Endothelial cell of umbilical vein (primary cell): ENCODE results near the gene RELN. TPM values are rescaled to one million over a fixed set of nuclear protein-coding genes. Genes with fewer than 3 reads are reported as not detected.
"Not testable (repeated sequence)": the region's sequence is repeated elsewhere in the genome, so short reads cannot be mapped to it uniquely, and the experiment has no call there.

ENCODE experiments used
- BruUV-seq: library from RNA; stranded (reverse); fragments of 400-500 nt; replicated peaks from 2 replicates; lab custom pipeline; 2021; lab: Mats Ljungman, UMichigan
- CTCF ChIA-PET: fragments of 300-600, 350-600 bp; sonication (Branson Sonifier 250); formaldehyde crosslinking; loops from one replicate; lab custom pipeline; 2021; ENCODE audit warnings: antibody characterized with exemption, inconsistent platforms; lab: Charles Lee
- POLR2A ChIA-PET: fragments of 300-600, 350-600 bp; sonication (Branson Sonifier 250); formaldehyde crosslinking; loops from one replicate; lab custom pipeline; 2021; ENCODE audit warnings: antibody characterized with exemption, inconsistent platforms; lab: Charles Lee
- DNase-seq: peaks from one replicate; pipeline ENCODE4 v3.0.0-alpha.2; 2011; ENCODE audit warnings: low read depth, low spot score
- FAIRE-seq: peaks from 2 replicates; lab custom pipeline; 2011; peaks lifted over from hg19 to GRCh38; lab: Jason Lieb, UNC
- H2AFZ ChIP-seq: 2 replicates; pipeline ENCODE4 v1.6.0; 2012; ENCODE audit warnings: low read depth, low read length, control low read depth, inconsistent platforms
- H3K27ac ChIP-seq: 2 replicates; pipeline ENCODE4 v1.5.1; 2011; ENCODE audit warnings: low read depth, mild to moderate bottlenecking, control low read depth, low read length, moderate library complexity; ENCODE audit not compliant: insufficient read depth
- H3K27me3 ChIP-seq, 2 experiments: 2 replicates each; pipeline versions ENCODE4 v1.6.0 to v1.6.1; 2011; ENCODE audit warnings: low read length in 2 of 2, mixed read lengths in 1 of 2; ENCODE audit not compliant: control insufficient read depth in 2 of 2, insufficient read depth in 2 of 2
- H3K36me3 ChIP-seq, 2 experiments: 2 replicates in 1 of 2; 3 replicates in 1 of 2; pipeline ENCODE4 v1.5.1; 2011; ENCODE audit warnings: low read length in 2 of 2, mild to moderate bottlenecking in 1 of 2, moderate library complexity in 1 of 2; ENCODE audit not compliant: control insufficient read depth in 2 of 2, insufficient read depth in 2 of 2; ENCODE audit errors: extremely low read depth in 1 of 2
- H3K4me1 ChIP-seq: 3 replicates; pipeline ENCODE4 v1.5.1; 2011; ENCODE audit warnings: mild to moderate bottlenecking, low read length; ENCODE audit not compliant: control insufficient read depth, insufficient read depth; ENCODE audit errors: extremely low read depth
- H3K4me2 ChIP-seq: 2 replicates; pipeline ENCODE4 v1.6.1; 2011; ENCODE audit warnings: low read length, control low read depth, mixed read lengths; ENCODE audit not compliant: insufficient read depth
- H3K4me3 ChIP-seq, 3 experiments: fragments of 200-600 bp in 1 of 3; sonication (generic), shearing (Covaris generic) in 1 of 3; replicated peaks in 1 of 3; 2 replicates each; pipeline ENCODE4 v1.5.1; 2011 to 2016; ENCODE audit warnings: control low read depth in 3 of 3, low read length in 3 of 3, mild to moderate bottlenecking in 2 of 3, inconsistent platforms in 1 of 3, low read depth in 1 of 3, moderate library complexity in 1 of 3; ENCODE audit not compliant: insufficient read depth in 1 of 3
- H3K79me2 ChIP-seq: 2 replicates; pipeline ENCODE4 v1.6.0; 2012; ENCODE audit warnings: low read length, inconsistent platforms; ENCODE audit not compliant: control insufficient read depth, insufficient read depth
- H3K9ac ChIP-seq: replicated peaks from 2 replicates; pipeline ENCODE3; 2011; ENCODE audit warnings: low read length, control low read depth; ENCODE audit not compliant: insufficient read depth; ENCODE audit errors: extremely low read depth
- H3K9me1 ChIP-seq: replicated peaks from 3 replicates; pipeline ENCODE4 v1.6.0; 2011; ENCODE audit warnings: mild to moderate bottlenecking, low read length; ENCODE audit not compliant: control insufficient read depth, insufficient read depth; ENCODE audit errors: extremely low read depth
- H3K9me3 ChIP-seq: replicated peaks from 2 replicates; pipeline ENCODE4 v1.5.1; 2012; ENCODE audit warnings: low read length, inconsistent platforms; ENCODE audit not compliant: control insufficient read depth, insufficient read depth
- H4K20me1 ChIP-seq: replicated peaks from 2 replicates; pipeline ENCODE3; 2011; ENCODE audit warnings: mild to moderate bottlenecking, low read length; ENCODE audit not compliant: control insufficient read depth, insufficient read depth; ENCODE audit errors: extremely low read depth
- EZH2 ChIP-seq: IDR thresholded peaks from 2 replicates; pipeline ENCODE4 v1.6.1; 2012; ENCODE audit warnings: borderline replicate concordance, low read depth, mild to moderate bottlenecking, moderate library complexity, low read length, inconsistent platforms; ENCODE audit not compliant: severe bottlenecking
- FOS ChIP-seq: IDR thresholded peaks from 2 replicates; pipeline ENCODE4 v1.6.1; 2011; ENCODE audit warnings: mild to moderate bottlenecking, low read length, moderate library complexity, borderline replicate concordance; ENCODE audit not compliant: insufficient read depth
- JUN ChIP-seq: IDR thresholded peaks from 2 replicates; pipeline ENCODE4 v1.6.1; 2011; ENCODE audit warnings: borderline replicate concordance, low read depth; ENCODE audit not compliant: insufficient read length, insufficient read depth
- MYC ChIP-seq: IDR thresholded peaks from one replicate; pipeline ENCODE4 v1.6.1; 2011; ENCODE audit warnings: mild to moderate bottlenecking, low read depth, low read length
- POLR2A ChIP-seq: IDR thresholded peaks from 2 replicates; pipeline ENCODE4 v1.6.1; 2012; ENCODE audit warnings: low read depth, mild to moderate bottlenecking, control low read depth, low read length
- POLR2AphosphoS5 ChIP-seq: IDR thresholded peaks from 2 replicates; pipeline ENCODE4 v1.6.1; 2012; ENCODE audit warnings: low read depth, mild to moderate bottlenecking, control low read depth, low read length, moderate library complexity; ENCODE audit not compliant: insufficient read depth
- dilution Hi-C: fragments of 300-500 bp; cut with MboI; formaldehyde crosslinking; loops from one replicate; pipeline ENCODE4 v1.15.0; 2019; ENCODE audit warnings: low sequenced_read_pairs; ENCODE audit not compliant: extremely low pct_ligation_motif_present
- intact Hi-C: fragments of 100-400 bp; cut with micrococcal nuclease; formaldehyde crosslinking; loops from one replicate; pipeline ENCODE4 v1.10.0; 2022
- polyA plus RNA-seq, 4 experiments: library from polyadenylated mRNA; depleted of rRNA in 3 of 4; stranded (reverse) in 3 of 4; unstranded in 1 of 4; fragments of >200 nt; gene quantifications; 2 replicates each; pipeline versions ENCODE4 v1.2.1 to v1.2.3, GENCODE V29; 2011 to 2012; ENCODE audit warnings: missing spikeins in 1 of 4
- total RNA-seq: library from RNA; stranded (reverse); gene quantifications from 2 replicates; pipeline ENCODE4 v1.2.3, GENCODE V29; 2021
- TF ChIP-seq, protein P1 (sequence below), 2 donors: IDR thresholded peaks; 1 replicate in 1 of 2; 2 replicates in 1 of 2; pipeline ENCODE4 v1.5.1; 2011; ENCODE audit warnings: low read length in 2 of 2, mild to moderate bottlenecking in 2 of 2, moderate library complexity in 2 of 2, control low read depth in 1 of 2, inconsistent platforms in 1 of 2, low read depth in 1 of 2; ENCODE audit not compliant: insufficient read depth in 1 of 2; ENCODE audit errors: extremely low read depth in 1 of 2

The RELN gene
- total and polyA plus RNA-seq, 2 donors (not counting 3 experiments of a cell fraction or from before 2014, with no cell fraction given) = 0.15 to 0.22 TPM

DNA sequence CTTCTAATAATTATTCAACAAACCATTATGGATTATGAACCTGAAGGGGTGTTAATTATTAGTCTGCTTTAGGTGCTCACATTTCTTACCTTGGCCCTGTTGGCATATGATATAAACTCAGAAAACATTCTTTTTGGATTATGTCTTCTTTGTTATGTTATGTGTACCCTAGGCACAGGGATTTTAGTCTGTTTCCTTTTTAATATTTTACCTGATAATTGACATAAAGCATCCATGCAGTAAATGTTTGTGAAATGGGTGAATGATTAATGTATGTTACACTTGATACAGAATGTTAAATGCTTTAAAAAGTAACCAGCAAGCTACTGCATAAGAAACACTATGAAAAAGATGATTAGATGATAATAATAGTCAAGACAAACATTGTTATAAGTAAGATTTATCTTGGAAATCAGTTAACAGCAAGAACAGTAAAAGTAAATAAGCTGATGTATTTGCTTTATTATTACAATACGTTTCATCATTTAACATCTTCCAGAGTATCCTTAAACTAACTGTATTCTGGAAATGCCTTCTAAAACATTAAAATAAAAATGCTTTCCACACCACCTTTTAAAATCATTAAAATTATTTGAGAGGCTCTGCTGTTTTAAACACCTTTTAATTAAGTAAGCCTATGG is 204.7 kb downstream of the RELN start:
- Histone ChIP-seq H3K9me3 (no peaks in the 10 kb centered on the region), H3K4me1 (no peaks in the 10 kb centered on the region), H2AFZ (no peak overlapping the region), H3K4me2 (no peak overlapping the region), H3K9me1 (no peaks in the 10 kb centered on the region), H3K36me3 (no peaks in the 10 kb centered on the region), H3K4me3 (no peak overlapping the region), H3K27me3 (peaks cover 1 to 15% of the 10 kb centered on the region in 2 experiments), H4K20me1 (no peaks in the 10 kb centered on the region), H3K27ac (no peak overlapping the region), H3K9ac (no peak overlapping the region), H3K79me2 (no peaks in the 10 kb centered on the region)
- ChIA-PET POLR2A (no interaction called here), CTCF (no interaction called here)
- DNase-seq (no peak), FAIRE-seq (no peak)
- TF ChIP-seq EZH2 = no peak
- TF ChIP-seq POLR2AphosphoS5 = no peak
- TF ChIP-seq FOS = no peak
- intact Hi-C loops = no loop called here
- no TSS peak for BruUV-seq
- dilution Hi-C loops = no loop called here

DNA sequence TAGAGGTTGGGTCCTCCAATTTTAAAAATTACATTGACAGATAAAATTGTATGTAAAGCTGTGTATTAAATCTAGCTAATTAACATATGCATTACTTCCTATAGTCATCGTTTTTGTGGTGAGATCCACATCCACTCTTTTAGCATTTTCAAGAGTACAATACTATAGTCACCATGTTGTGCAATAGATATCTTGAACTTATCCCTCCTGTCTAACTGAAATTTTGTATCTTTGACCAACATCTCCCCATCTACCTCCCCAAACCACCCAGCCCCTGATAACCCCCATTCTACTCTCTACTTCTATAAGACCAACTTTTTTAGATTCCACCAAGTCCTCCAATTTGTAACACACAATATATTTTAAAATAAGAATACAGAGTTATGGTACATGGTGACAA is 208.0 kb downstream of the RELN start:
- no peak overlapping the region for H3K4me2 ChIP-seq
- BruUV-seq = no TSS peak
- no peaks in the 10 kb centered on the region for H3K36me3 ChIP-seq
- H3K79me2 ChIP-seq = no peaks in the 10 kb centered on the region
- no peak overlapping the region for H3K9ac ChIP-seq
- TF ChIP-seq EZH2 = no peak
- TF ChIP-seq JUN = no peak
- TF ChIP-seq, protein P1, sequence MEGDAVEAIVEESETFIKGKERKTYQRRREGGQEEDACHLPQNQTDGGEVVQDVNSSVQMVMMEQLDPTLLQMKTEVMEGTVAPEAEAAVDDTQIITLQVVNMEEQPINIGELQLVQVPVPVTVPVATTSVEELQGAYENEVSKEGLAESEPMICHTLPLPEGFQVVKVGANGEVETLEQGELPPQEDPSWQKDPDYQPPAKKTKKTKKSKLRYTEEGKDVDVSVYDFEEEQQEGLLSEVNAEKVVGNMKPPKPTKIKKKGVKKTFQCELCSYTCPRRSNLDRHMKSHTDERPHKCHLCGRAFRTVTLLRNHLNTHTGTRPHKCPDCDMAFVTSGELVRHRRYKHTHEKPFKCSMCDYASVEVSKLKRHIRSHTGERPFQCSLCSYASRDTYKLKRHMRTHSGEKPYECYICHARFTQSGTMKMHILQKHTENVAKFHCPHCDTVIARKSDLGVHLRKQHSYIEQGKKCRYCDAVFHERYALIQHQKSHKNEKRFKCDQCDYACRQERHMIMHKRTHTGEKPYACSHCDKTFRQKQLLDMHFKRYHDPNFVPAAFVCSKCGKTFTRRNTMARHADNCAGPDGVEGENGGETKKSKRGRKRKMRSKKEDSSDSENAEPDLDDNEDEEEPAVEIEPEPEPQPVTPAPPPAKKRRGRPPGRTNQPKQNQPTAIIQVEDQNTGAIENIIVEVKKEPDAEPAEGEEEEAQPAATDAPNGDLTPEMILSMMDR (IDR thresholded peaks at IDR 0.05; ENCODE audit: extremely low read depth in 1 of 2, insufficient read depth in 1 of 2, low read depth in 1 of 2, low read length in 2 of 2) = no peak
- TF ChIP-seq MYC = no peak
- TF ChIP-seq POLR2A = no peak
- H3K4me1 ChIP-seq = no peaks in the 10 kb centered on the region
- H3K9me3 ChIP-seq = no peaks in the 10 kb centered on the region
- dilution Hi-C loops (no loop called here), intact Hi-C loops (no loop called here)
- CTCF ChIA-PET = no interaction called here
- DNase-seq (no peak), FAIRE-seq (no peak)
- H3K27me3 ChIP-seq = peaks cover 1 to 15% of the 10 kb centered on the region in 2 experiments
- no peak overlapping the region for H3K27ac ChIP-seq
- POLR2A ChIA-PET = no interaction called here
- H2AFZ ChIP-seq = no peak overlapping the region
- no peaks in the 10 kb centered on the region for H4K20me1 ChIP-seq
- H3K9me1 ChIP-seq = no peaks in the 10 kb centered on the region
- H3K4me3 ChIP-seq = no peak overlapping the region

DNA sequence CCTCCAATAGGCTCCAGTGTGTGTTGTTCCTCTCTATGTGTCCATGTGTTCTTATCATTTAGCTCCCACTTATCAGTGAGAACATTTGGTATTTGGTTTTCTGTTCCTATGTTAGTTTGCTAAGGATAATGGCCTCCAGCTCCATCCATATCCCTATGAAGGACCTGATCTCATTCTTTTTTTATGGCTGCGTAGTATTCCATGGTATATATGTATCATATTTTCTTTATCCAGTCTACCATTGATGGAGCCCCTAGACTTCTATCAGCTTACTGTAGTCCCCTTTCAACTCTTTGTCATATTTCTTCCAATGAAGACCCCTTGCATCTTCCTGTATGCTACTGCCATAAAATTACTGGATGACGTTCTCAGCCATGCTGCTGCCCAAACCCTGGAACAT is 208.9 kb downstream of the RELN start:
- H3K4me1 ChIP-seq, intact Hi-C loops, H3K36me3 ChIP-seq, CTCF ChIA-PET, DNase-seq, H3K4me3 ChIP-seq, H3K79me2 ChIP-seq, dilution Hi-C loops, H2AFZ ChIP-seq, H3K4me2 ChIP-seq, H3K27ac ChIP-seq, H3K9me3 ChIP-seq, H3K9ac ChIP-seq, FAIRE-seq, BruUV-seq, POLR2A ChIA-PET, H4K20me1 ChIP-seq, H3K9me1 ChIP-seq: not testable (repeated sequence)
- peaks cover 1 to 16% of the 10 kb centered on the region in 2 experiments for H3K27me3 ChIP-seq
